ENCODE data around the gene BMPR1A. TPM values are rescaled to one million over a fixed set of nuclear protein-coding genes. Genes with fewer than 3 reads are reported as not detected.

BMPR1A gene
- total and polyA plus RNA-seq, 2 of the 4 experiments (the other 2 are of a cell fraction) = 15.9 to 93.7 TPM

- no peaks in the 10 kb centered on the region for H3K36me3 ChIP-seq (ENCODE audit: control insufficient read depth, insufficient read depth, low read length)
- peak overlapping the region; percentile 85 for H2BK5ac ChIP-seq (ENCODE audit: low read depth, low read length, poor library complexity, severe bottlenecking)
- ChIA-PET CTCF (interaction anchor here (0.6 kb wide), 1 partner anchor 15 kb away, joined by 3 read pairs; no protein-coding TSS in a partner anchor), POLR2A (ENCODE audit: unreplicated experiment) (no interaction called here)
- peak overlapping the region; percentile 49; the same call in 1 of the 2 replicates for H3K23ac ChIP-seq (ENCODE audit: low read depth, low read length)
- intact Hi-C loops (cut with micrococcal nuclease) = loop anchor here (2.0 kb wide), 1 partner anchor 123 kb away; no protein-coding TSS in a partner anchor
- H3K9me3 ChIP-seq (ENCODE audit: control insufficient read depth, insufficient read depth, low read length) = no peaks in the 10 kb centered on the region
- H3K27ac ChIP-seq (ENCODE audit: insufficient read depth, low read length) = peak overlapping the region; percentile 92
- peak overlapping the region; percentile 75 for H3K4me3 ChIP-seq (ENCODE audit: insufficient read depth, low read depth, low read length)
- 62% methylated on average over 4 of the region's 8 CpGs; no CpG with 5 or more reads in 1 of the 2 experiments for WGBS, 2 experiments (ENCODE audit: extremely low coverage in 2 of 2, insufficient read length in 1 of 2)
- H3K4ac ChIP-seq (ENCODE audit: low read depth, low read length) = peak overlapping the region; percentile 67
- H4K20me1 ChIP-seq (ENCODE audit: insufficient read depth, low read length) = no peaks in the 10 kb centered on the region; the same call in 1 of the 2 replicates
- peak; percentile 38 for ATAC-seq (ENCODE audit: low read depth)
- no peaks in the 10 kb centered on the region for H3K27me3 ChIP-seq (ENCODE audit: control insufficient read depth, insufficient read depth, low read length)
- in situ Hi-C loops (cut with MboI; ENCODE audit: low sequenced_read_pairs) = no loop called here
- peak overlapping the region; percentile 37 for H3K14ac ChIP-seq (replicated peaks; ENCODE audit: low read depth, low read length)
- H2AK9ac ChIP-seq (replicated peaks; ENCODE audit: low read depth, low read length, poor library complexity) = peak overlapping the region; percentile 99
- peak overlapping the region; percentile 20; the same call in 1 of the 2 replicates for H2BK120ac ChIP-seq (ENCODE audit: low read depth, low read length)
- peak overlapping the region; percentile 56; the same call in 1 of the 2 replicates for H4K91ac ChIP-seq (ENCODE audit: insufficient read depth, low read depth, low read length)
- H3K18ac ChIP-seq (ENCODE audit: low read depth, low read length) = peak overlapping the region; percentile 1; the same call in 1 of the 2 replicates
- H2BK15ac ChIP-seq (ENCODE audit: low read depth, low read length) = no peak overlapping the region; the same call in 2 of the 3 replicates
- H2BK20ac ChIP-seq (ENCODE audit: low read depth, low read length) = no peak overlapping the region
- H3K9ac ChIP-seq (ENCODE audit: low read depth, low read length) = peak overlapping the region; percentile 56
- 0 out of 2 replicates have a peak overlapping the region, but pooled peaks have one; percentile 20 for H3K56ac ChIP-seq (ENCODE audit: extremely low read depth, insufficient read depth, low read length)
- H3K79me1 ChIP-seq (ENCODE audit: low read depth in 1 of 2, low read length in 2 of 2) = peaks cover 0 to 40% of the 10 kb centered on the region in 2 experiments; a peak in 3 of 4 replicates
- BruUV-seq (replicated peaks) = no TSS peak
- peak; percentile 57 for DNase-seq
- peak overlapping the region; percentile 67 for H2AK5ac ChIP-seq (ENCODE audit: low read depth, low read length)
- TF ChIP-seq, protein P1, sequence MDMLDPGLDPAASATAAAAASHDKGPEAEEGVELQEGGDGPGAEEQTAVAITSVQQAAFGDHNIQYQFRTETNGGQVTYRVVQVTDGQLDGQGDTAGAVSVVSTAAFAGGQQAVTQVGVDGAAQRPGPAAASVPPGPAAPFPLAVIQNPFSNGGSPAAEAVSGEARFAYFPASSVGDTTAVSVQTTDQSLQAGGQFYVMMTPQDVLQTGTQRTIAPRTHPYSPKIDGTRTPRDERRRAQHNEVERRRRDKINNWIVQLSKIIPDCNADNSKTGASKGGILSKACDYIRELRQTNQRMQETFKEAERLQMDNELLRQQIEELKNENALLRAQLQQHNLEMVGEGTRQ (IDR thresholded peaks at IDR 0.05; ENCODE audit: low read depth, low read length) = no peak
- TF ChIP-seq RFX5 (IDR thresholded peaks at IDR 0.05; ENCODE audit: low read depth, low read length) (no peak), POLR2A (IDR thresholded peaks at IDR 0.05; ENCODE audit: low read depth, low read length) (no peak), CTCF (conservative IDR thresholded peaks at IDR 0.05; ENCODE audit: low read depth, low read length) (no peak), RCOR1 (IDR thresholded peaks at IDR 0.05; ENCODE audit: insufficient replicate concordance, low read length) (no peak), NFE2L2 (IDR thresholded peaks at IDR 0.05; ENCODE audit: low read depth, low read length) (no peak), CEBPB (IDR thresholded peaks at IDR 0.05; ENCODE audit: low read depth, low read length) (no peak), RAD21 (IDR thresholded peaks at IDR 0.05; ENCODE audit: low read length) (no peak), SMC3 (IDR thresholded peaks at IDR 0.05; ENCODE audit: low read depth, low read length) (no peak), MAZ (IDR thresholded peaks at IDR 0.05; ENCODE audit: borderline replicate concordance, low read depth, low read length) (no peak)
- peaks cover 20% of the 10 kb centered on the region for H3K9me1 ChIP-seq (ENCODE audit: insufficient read depth, low read length)
- dilution Hi-C loops (cut with HindIII; ENCODE audit: low sequenced_read_pairs, unreplicated experiment) = no loop called here
- peak overlapping the region; percentile 97 for H3K4me2 ChIP-seq (ENCODE audit: low read depth, low read length)
- H2AFZ ChIP-seq (replicated peaks; ENCODE audit: low read length, poor library complexity) = peak overlapping the region; percentile 92
- no peak overlapping the region; the same call in 1 of the 2 replicates for H4K5ac ChIP-seq (ENCODE audit: low read depth, low read length)
- peak overlapping the region in 1 of 2 experiments; percentile 64; a peak in 1 of 4 replicates for H4K8ac ChIP-seq (ENCODE audit: low read depth in 2 of 2, low read length in 2 of 2)
- H3K4me1 ChIP-seq (ENCODE audit: control insufficient read depth, insufficient read depth, low read length) = peaks cover 36% of the 10 kb centered on the region
Measured at GRCh38 chr10:86969421-86970041, 213.1 kb downstream of the BMPR1A start.
